ENCODE data around the gene LRRIQ3. TPM values are rescaled to one million over a fixed set of nuclear protein-coding genes. Genes with fewer than 3 reads are reported as not detected.

Gene LRRIQ3
- total RNA-seq, 2 donors from 2014 or later: 1.2 to 1.5 TPM

DNA sequence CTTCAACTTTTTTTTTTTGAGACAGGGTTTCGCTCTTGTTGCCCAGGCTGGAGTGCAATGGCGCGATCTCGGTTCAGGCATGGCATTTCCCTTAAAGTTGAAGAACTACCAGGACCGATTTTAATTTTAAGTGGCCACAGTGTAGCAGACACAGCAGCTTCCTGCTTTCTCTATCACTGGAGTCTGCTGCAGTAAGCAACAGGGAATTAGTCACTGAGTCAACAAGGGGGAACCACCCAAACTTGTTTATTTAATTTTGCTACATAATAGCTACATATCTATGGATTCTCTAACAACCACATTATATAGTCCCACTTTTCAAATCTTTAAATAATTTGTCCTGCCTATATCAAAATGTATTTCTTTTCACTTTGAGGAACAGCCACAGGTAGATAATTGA lies 24.7 kb upstream of the LRRIQ3 start:
- Mint-ChIP-seq H3K4me3 (no peak overlapping the region), H3K9me3 (no peaks in the 10 kb centered on the region), H3K27me3 (ENCODE audit: insufficient read depth) (peaks cover 4% of the 10 kb centered on the region), H3K36me3 (ENCODE audit: low read depth) (no peaks in the 10 kb centered on the region), H3K27ac (no peak overlapping the region), H3K4me1 (no peaks in the 10 kb centered on the region)
- no peak for DNase-seq
- H3K27me3 ChIP-seq (ENCODE audit: control insufficient read depth, insufficient read depth, low read length, poor library complexity, severe bottlenecking): no peaks in the 10 kb centered on the region
- H3K9me3 ChIP-seq (ENCODE audit: control insufficient read depth, low read length): no peaks in the 10 kb centered on the region
- H3K36me3 ChIP-seq (ENCODE audit: control insufficient read depth, insufficient read depth, low read length): no peaks in the 10 kb centered on the region
- H3K27ac ChIP-seq (ENCODE audit: low read depth, low read length): no peak overlapping the region
- no peak overlapping the region for H3K9ac ChIP-seq (ENCODE audit: extremely low read depth, low read length, poor library complexity, severe bottlenecking)
- H3K4me3 ChIP-seq (ENCODE audit: low read length): no peak overlapping the region
- 89% methylated on average over 5 of the region's 5 CpGs for WGBS, 2 experiments (ENCODE audit: insufficient coverage in 1 of 2, insufficient read length in 1 of 2)
- TF ChIP-seq, protein P1, sequence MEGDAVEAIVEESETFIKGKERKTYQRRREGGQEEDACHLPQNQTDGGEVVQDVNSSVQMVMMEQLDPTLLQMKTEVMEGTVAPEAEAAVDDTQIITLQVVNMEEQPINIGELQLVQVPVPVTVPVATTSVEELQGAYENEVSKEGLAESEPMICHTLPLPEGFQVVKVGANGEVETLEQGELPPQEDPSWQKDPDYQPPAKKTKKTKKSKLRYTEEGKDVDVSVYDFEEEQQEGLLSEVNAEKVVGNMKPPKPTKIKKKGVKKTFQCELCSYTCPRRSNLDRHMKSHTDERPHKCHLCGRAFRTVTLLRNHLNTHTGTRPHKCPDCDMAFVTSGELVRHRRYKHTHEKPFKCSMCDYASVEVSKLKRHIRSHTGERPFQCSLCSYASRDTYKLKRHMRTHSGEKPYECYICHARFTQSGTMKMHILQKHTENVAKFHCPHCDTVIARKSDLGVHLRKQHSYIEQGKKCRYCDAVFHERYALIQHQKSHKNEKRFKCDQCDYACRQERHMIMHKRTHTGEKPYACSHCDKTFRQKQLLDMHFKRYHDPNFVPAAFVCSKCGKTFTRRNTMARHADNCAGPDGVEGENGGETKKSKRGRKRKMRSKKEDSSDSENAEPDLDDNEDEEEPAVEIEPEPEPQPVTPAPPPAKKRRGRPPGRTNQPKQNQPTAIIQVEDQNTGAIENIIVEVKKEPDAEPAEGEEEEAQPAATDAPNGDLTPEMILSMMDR (conservative IDR thresholded peaks at IDR 0.05): no peak
- H3K4me1 ChIP-seq (ENCODE audit: control insufficient read depth, insufficient read depth, low read length): no peaks in the 10 kb centered on the region

DNA sequence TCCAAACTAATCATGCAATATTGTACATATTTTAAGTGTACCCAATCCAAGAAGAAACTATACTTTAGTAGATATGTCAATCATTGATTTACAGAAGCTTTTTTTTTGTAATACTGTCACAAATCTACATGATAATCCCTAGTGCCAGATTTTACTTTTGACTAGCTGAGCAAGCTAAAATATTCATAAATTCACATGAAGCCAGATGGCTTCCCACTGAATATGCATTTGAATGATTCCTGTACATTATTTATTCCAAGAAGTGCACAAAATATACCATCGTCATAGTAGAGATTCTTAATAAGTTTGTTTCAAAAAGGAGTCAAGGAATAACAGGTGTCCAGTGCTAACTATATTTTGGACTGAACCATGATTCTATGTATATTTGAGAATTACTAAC lies 17.3 kb upstream of the LRRIQ3 start:
- no peaks in the 10 kb centered on the region for H3K9me3 Mint-ChIP-seq

DNA sequence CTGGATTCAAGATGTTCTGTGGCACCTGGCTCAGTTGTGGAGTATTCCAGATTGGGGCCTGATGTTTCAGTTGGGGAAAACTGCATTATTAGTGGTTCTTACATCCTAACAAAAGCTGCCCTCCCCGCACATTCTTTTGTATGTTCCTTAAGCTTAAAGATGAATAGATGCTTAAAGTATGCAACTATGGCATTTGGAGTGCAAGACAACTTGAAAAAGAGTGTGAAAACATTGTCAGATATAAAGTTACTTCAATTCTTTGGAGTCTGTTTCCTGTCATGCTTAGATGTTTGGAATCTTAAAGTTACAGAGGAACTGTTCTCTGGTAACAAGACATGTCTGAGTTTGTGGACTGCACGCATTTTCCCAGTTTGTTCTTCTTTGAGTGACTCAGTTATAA lies 7.3 kb upstream of the LRRIQ3 start:
- no peaks in the 10 kb centered on the region for H3K4me1 ChIP-seq (ENCODE audit: control insufficient read depth, insufficient read depth, low read length)
- H3K27ac ChIP-seq (ENCODE audit: low read depth, low read length): no peak overlapping the region
- H3K4me3 Mint-ChIP-seq: no peak overlapping the region
- no peaks in the 10 kb centered on the region for H3K27me3 ChIP-seq (ENCODE audit: control insufficient read depth, insufficient read depth, low read length, poor library complexity, severe bottlenecking)
- H3K27ac Mint-ChIP-seq: no peak overlapping the region
- no peaks in the 10 kb centered on the region for H3K4me1 Mint-ChIP-seq
- H3K27me3 Mint-ChIP-seq (ENCODE audit: insufficient read depth): no peaks in the 10 kb centered on the region
- no peak overlapping the region for H3K9ac ChIP-seq (ENCODE audit: extremely low read depth, low read length, poor library complexity, severe bottlenecking)
- H3K9me3 ChIP-seq (ENCODE audit: control insufficient read depth, low read length): no peaks in the 10 kb centered on the region
- DNase-seq: no peak
- 96% methylated on average over 2 of the region's 2 CpGs; no CpG with 5 or more reads in 1 of the 2 experiments for WGBS, 2 experiments (ENCODE audit: insufficient coverage in 1 of 2, insufficient read length in 1 of 2)
- H3K36me3 Mint-ChIP-seq (ENCODE audit: low read depth): peaks cover under 1% of the 10 kb centered on the region
- H3K9me3 Mint-ChIP-seq: no peaks in the 10 kb centered on the region
- no peak overlapping the region for H3K4me3 ChIP-seq (ENCODE audit: low read length)
- H3K36me3 ChIP-seq (ENCODE audit: control insufficient read depth, insufficient read depth, low read length): no peaks in the 10 kb centered on the region
- TF ChIP-seq, protein P1 (conservative IDR thresholded peaks at IDR 0.05): no peak

More for the DNA sequence above, 17.3 kb upstream of the LRRIQ3 start:
- no peaks in the 10 kb centered on the region for H3K9me3 ChIP-seq (ENCODE audit: control insufficient read depth, low read length)
- H3K9ac ChIP-seq (ENCODE audit: extremely low read depth, low read length, poor library complexity, severe bottlenecking): no peak overlapping the region
- TF ChIP-seq, protein P1 (conservative IDR thresholded peaks at IDR 0.05): no peak
- WGBS, 2 experiments (ENCODE audit: insufficient coverage in 1 of 2, insufficient read length in 1 of 2): 100% methylated on average over 1 of the region's 1 CpG
- no peaks in the 10 kb centered on the region for H3K27me3 ChIP-seq (ENCODE audit: control insufficient read depth, insufficient read depth, low read length, poor library complexity, severe bottlenecking)
- H3K36me3 ChIP-seq (ENCODE audit: control insufficient read depth, insufficient read depth, low read length): no peaks in the 10 kb centered on the region
- Mint-ChIP-seq H3K27me3 (ENCODE audit: insufficient read depth) (no peaks in the 10 kb centered on the region), H3K4me3 (no peak overlapping the region), H3K36me3 (ENCODE audit: low read depth) (no peaks in the 10 kb centered on the region), H3K4me1 (peaks cover 19% of the 10 kb centered on the region), H3K27ac (no peak overlapping the region)
- H3K27ac ChIP-seq (ENCODE audit: low read depth, low read length): no peak overlapping the region
- H3K4me1 ChIP-seq (ENCODE audit: control insufficient read depth, insufficient read depth, low read length): peaks cover 4% of the 10 kb centered on the region
- DNase-seq: no peak
- H3K4me3 ChIP-seq (ENCODE audit: low read length): no peak overlapping the region

Data from endodermal cell (in vitro differentiated cells).